ENCODE results near the gene PDCD2L.

Gene PDCD2L

DNA sequence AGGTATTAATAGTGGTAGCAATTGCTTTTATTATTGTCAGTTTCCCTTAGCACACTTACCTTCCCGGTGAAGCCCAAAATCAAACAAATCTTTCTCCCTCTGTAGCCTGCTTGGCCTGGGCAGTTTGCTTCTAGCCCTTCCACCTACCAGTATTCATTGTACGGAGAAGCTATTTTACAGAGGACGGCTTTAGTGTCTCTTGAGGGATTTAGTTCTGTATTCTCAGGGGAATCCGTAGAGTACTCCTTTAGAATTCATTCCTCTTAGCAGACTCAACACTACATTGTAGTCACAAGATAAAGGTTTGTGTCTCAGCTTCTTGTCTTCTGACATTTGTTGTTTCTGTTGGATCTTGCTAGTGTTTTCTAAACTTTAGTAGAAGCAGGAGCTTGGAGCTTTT, 53.2 kb downstream of the PDCD2L start:
- no peak overlapping the region for H2BK15ac ChIP-seq (ENCODE audit: low read depth, poor library complexity, severe bottlenecking)
- no peak overlapping the region for H3K4me3 ChIP-seq (ENCODE audit: insufficient read depth in 1 of 2, low read depth in 1 of 2, low read length in 2 of 2)
- no peak overlapping the region for H2BK5ac ChIP-seq (ENCODE audit: low read depth, low read length, poor library complexity, severe bottlenecking)
- H2BK12ac ChIP-seq (ENCODE audit: low read length in 2 of 2): no peak overlapping the region
- no peak overlapping the region for H3K14ac ChIP-seq (ENCODE audit: low read length in 2 of 2)
- H2BK120ac ChIP-seq (ENCODE audit: low read depth, low read length): no peak overlapping the region
- H3K9ac ChIP-seq (ENCODE audit: low read length): peak overlapping the region; percentile 11
- H3K79me1 ChIP-seq (replicated peaks; ENCODE audit: low read length, poor library complexity, severe bottlenecking): peaks cover 40% of the 10 kb centered on the region
- H3K4me1 ChIP-seq (ENCODE audit: control insufficient read depth, insufficient read depth, low read depth, low read length): no peaks in the 10 kb centered on the region
- no peak overlapping the region for H3K23ac ChIP-seq (ENCODE audit: low read length in 2 of 2)
- no peak overlapping the region for H2AFZ ChIP-seq (ENCODE audit: low read depth, low read length)
- H3K36me3 ChIP-seq (ENCODE audit: control insufficient read depth in 1 of 2, insufficient read depth in 2 of 2, low read depth in 1 of 2, low read length in 2 of 2): peaks cover 41 to 89% of the 10 kb centered on the region in 2 experiments
- no peak overlapping the region for H3K27ac ChIP-seq (ENCODE audit: low read length, poor library complexity, severe bottlenecking)
- H2AK5ac ChIP-seq (ENCODE audit: low read length, severe bottlenecking): no peak overlapping the region
- H3K4me2 ChIP-seq (ENCODE audit: low read length, poor library complexity, severe bottlenecking): no peak overlapping the region
- H4K8ac ChIP-seq (ENCODE audit: low read length): no peak overlapping the region
- WGBS: no CpG with 5 or more reads among the region's 4 CpGs
- no peaks in the 10 kb centered on the region for H3K27me3 ChIP-seq (ENCODE audit: control insufficient read depth in 1 of 2, insufficient read depth in 1 of 2, low read length in 2 of 2)
- no peak overlapping the region for H3K18ac ChIP-seq (ENCODE audit: low read depth in 1 of 2, low read length in 2 of 2)
- no peak overlapping the region for H4K91ac ChIP-seq (ENCODE audit: low read length)
- no peak overlapping the region for H3K4ac ChIP-seq (ENCODE audit: low read depth in 1 of 2, low read length in 2 of 2)
- no peaks in the 10 kb centered on the region for H3K9me3 ChIP-seq (ENCODE audit: control insufficient read depth, low read length)
- no peak for DNase-seq

DNA sequence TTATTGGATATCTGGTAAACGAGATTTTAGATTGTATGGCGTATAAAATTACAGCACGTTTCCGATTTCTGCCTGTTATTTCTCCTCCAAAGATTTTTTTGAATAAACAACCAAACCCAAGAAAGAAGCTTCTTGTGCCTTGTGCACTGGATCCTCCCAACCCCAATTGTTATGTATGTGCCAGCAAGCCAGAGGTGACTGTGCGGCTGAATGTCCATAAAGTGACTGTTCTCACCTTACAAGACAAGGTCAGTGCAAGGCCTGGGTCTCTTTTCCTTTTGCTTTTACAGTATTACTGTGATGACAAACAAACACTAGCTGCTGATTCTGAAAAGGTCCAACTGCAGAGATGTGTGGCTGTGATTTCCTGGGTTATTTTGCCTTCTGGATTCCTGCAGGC, 54.5 kb downstream of the PDCD2L start:
- no peak for DNase-seq
- H2AFZ ChIP-seq (ENCODE audit: low read depth, low read length): no peak overlapping the region
- no peak overlapping the region for H4K8ac ChIP-seq (ENCODE audit: low read length)
- no peak overlapping the region for H3K27ac ChIP-seq (ENCODE audit: low read length, poor library complexity, severe bottlenecking)
- H3K14ac ChIP-seq (ENCODE audit: low read length in 2 of 2): no peak overlapping the region
- no peaks in the 10 kb centered on the region for H3K9me3 ChIP-seq (ENCODE audit: control insufficient read depth, low read length)
- H3K4me2 ChIP-seq (ENCODE audit: low read length, poor library complexity, severe bottlenecking): no peak overlapping the region
- no peak overlapping the region for H2AK5ac ChIP-seq (ENCODE audit: low read length, severe bottlenecking)
- no peak overlapping the region for H3K9ac ChIP-seq (ENCODE audit: low read length)
- no peak overlapping the region for H2BK15ac ChIP-seq (ENCODE audit: low read depth, poor library complexity, severe bottlenecking)
- H3K36me3 ChIP-seq (ENCODE audit: control insufficient read depth in 1 of 2, insufficient read depth in 2 of 2, low read depth in 1 of 2, low read length in 2 of 2): peaks cover 47 to 88% of the 10 kb centered on the region in 2 experiments
- H3K4me1 ChIP-seq (ENCODE audit: control insufficient read depth, insufficient read depth, low read depth, low read length): no peaks in the 10 kb centered on the region
- no peak overlapping the region for H3K4me3 ChIP-seq (ENCODE audit: insufficient read depth in 1 of 2, low read depth in 1 of 2, low read length in 2 of 2)
- H3K4ac ChIP-seq (ENCODE audit: low read depth in 1 of 2, low read length in 2 of 2): no peak overlapping the region
- H2BK120ac ChIP-seq (ENCODE audit: low read depth, low read length): no peak overlapping the region
- no peak overlapping the region for H3K18ac ChIP-seq (ENCODE audit: low read depth in 1 of 2, low read length in 2 of 2)
- no peak overlapping the region for H2BK5ac ChIP-seq (ENCODE audit: low read depth, low read length, poor library complexity, severe bottlenecking)
- no peak overlapping the region for H4K91ac ChIP-seq (ENCODE audit: low read length)
- no peak overlapping the region for H3K23ac ChIP-seq (ENCODE audit: low read length in 2 of 2)
- 100% methylated on average over 5 of the region's 5 CpGs for WGBS
- H3K79me1 ChIP-seq (replicated peaks; ENCODE audit: low read length, poor library complexity, severe bottlenecking): peaks cover 42% of the 10 kb centered on the region
- no peaks in the 10 kb centered on the region for H3K27me3 ChIP-seq (ENCODE audit: control insufficient read depth in 1 of 2, insufficient read depth in 1 of 2, low read length in 2 of 2)
- no peak overlapping the region for H2BK12ac ChIP-seq (ENCODE audit: low read length in 2 of 2)

DNA sequence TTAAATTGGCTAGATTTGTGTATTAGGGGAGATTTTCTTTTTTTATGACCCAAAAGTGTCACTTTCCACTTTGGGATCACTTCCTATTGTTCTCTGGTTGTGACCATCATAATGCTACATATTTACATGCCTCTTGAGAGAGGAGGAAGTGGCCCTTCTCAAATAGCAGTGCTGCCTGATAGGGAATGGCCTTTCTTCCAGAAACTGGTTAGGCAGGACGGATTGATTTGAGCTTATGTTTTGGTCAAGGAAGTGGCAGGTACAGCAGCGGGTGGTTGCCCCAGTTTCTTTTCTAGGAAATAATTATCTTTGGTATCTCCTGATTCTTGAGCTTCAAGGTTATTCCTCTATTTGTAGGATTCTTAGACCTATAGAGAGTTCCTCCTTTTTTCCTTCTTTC, 55.4 kb downstream of the PDCD2L start:
- Histone ChIP-seq H2BK15ac (ENCODE audit: low read depth, poor library complexity, severe bottlenecking) (no peak overlapping the region), H3K4me1 (ENCODE audit: control insufficient read depth, insufficient read depth, low read depth, low read length) (no peaks in the 10 kb centered on the region), H4K91ac (ENCODE audit: low read length) (no peak overlapping the region), H3K27ac (ENCODE audit: low read length, poor library complexity, severe bottlenecking) (no peak overlapping the region), H3K23ac (ENCODE audit: low read length in 2 of 2) (no peak overlapping the region), H3K14ac (ENCODE audit: low read length in 2 of 2) (no peak overlapping the region), H3K36me3 (ENCODE audit: control insufficient read depth in 1 of 2, insufficient read depth in 2 of 2, low read depth in 1 of 2, low read length in 2 of 2) (peaks cover 47 to 88% of the 10 kb centered on the region in 2 experiments), H3K27me3 (ENCODE audit: control insufficient read depth in 1 of 2, insufficient read depth in 1 of 2, low read length in 2 of 2) (no peaks in the 10 kb centered on the region), H2AFZ (ENCODE audit: low read depth, low read length) (no peak overlapping the region), H2AK5ac (ENCODE audit: low read length, severe bottlenecking) (no peak overlapping the region), H4K8ac (ENCODE audit: low read length) (no peak overlapping the region), H3K4ac (ENCODE audit: low read depth in 1 of 2, low read length in 2 of 2) (no peak overlapping the region), H2BK5ac (ENCODE audit: low read depth, low read length, poor library complexity, severe bottlenecking) (no peak overlapping the region), H3K9me3 (ENCODE audit: control insufficient read depth, low read length) (no peaks in the 10 kb centered on the region), H3K18ac (ENCODE audit: low read depth in 1 of 2, low read length in 2 of 2) (no peak overlapping the region), H3K79me1 (replicated peaks; ENCODE audit: low read length, poor library complexity, severe bottlenecking) (peaks cover 40% of the 10 kb centered on the region), H3K4me3 (ENCODE audit: insufficient read depth in 1 of 2, low read depth in 1 of 2, low read length in 2 of 2) (no peak overlapping the region), H3K9ac (ENCODE audit: low read length) (no peak overlapping the region), H3K4me2 (ENCODE audit: low read length, poor library complexity, severe bottlenecking) (no peak overlapping the region), H2BK12ac (ENCODE audit: low read length in 2 of 2) (no peak overlapping the region), H2BK120ac (ENCODE audit: low read depth, low read length) (no peak overlapping the region)
- no peak for DNase-seq
- 100% methylated on average over 1 of the region's 2 CpGs for WGBS

DNA sequence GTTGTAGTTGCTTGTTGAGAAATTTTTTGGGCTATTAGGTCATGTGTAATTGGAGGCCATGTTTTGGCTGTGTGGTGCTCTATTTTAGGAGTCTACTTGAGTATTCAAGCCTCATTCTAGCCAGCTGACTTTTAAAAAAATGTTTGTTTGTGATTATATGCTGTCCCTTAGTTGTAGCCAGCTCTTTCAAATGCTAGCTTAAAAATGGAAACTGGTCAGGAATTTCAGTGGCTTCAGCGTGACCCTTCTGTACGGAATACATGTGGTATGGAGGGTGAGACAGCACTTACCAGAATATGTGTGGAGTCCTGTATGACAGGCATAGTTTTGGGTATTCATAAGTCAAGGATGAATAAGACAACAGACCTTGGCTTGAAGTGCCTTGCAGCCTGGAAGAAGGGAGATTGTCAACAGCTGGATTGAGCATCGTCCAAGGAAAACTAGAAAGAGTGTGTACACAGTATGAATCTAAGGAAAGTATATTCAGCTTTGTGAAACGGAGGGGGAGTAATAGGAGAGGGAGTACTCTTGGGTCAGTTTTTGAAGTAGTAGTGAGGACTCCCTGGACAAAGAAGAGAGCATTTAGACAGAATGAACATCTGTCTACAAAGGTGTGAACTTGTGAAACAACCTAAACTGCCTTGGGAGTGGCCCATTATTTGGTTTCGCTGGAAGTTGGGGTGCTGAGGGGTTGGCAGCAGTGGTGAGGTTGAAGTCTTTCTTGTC, 57.3 kb downstream of the PDCD2L start:
- H3K4me2 ChIP-seq (ENCODE audit: low read length, poor library complexity, severe bottlenecking): no peak overlapping the region
- no peak overlapping the region for H2BK5ac ChIP-seq (ENCODE audit: low read depth, low read length, poor library complexity, severe bottlenecking)
- H3K36me3 ChIP-seq (ENCODE audit: control insufficient read depth in 1 of 2, insufficient read depth in 2 of 2, low read depth in 1 of 2, low read length in 2 of 2): peaks cover 50 to 92% of the 10 kb centered on the region in 2 experiments
- no peak overlapping the region for H3K27ac ChIP-seq (ENCODE audit: low read length, poor library complexity, severe bottlenecking)
- H3K4ac ChIP-seq (ENCODE audit: low read depth in 1 of 2, low read length in 2 of 2): no peak overlapping the region
- H3K18ac ChIP-seq (ENCODE audit: low read depth in 1 of 2, low read length in 2 of 2): no peak overlapping the region
- peaks cover 45% of the 10 kb centered on the region for H3K79me1 ChIP-seq (replicated peaks; ENCODE audit: low read length, poor library complexity, severe bottlenecking)
- no peaks in the 10 kb centered on the region for H3K9me3 ChIP-seq (ENCODE audit: control insufficient read depth, low read length)
- H2AK5ac ChIP-seq (ENCODE audit: low read length, severe bottlenecking): no peak overlapping the region
- H2AFZ ChIP-seq (ENCODE audit: low read depth, low read length): no peak overlapping the region
- 97% methylated on average over 5 of the region's 5 CpGs for WGBS
- H3K27me3 ChIP-seq (ENCODE audit: control insufficient read depth in 1 of 2, insufficient read depth in 1 of 2, low read length in 2 of 2): no peaks in the 10 kb centered on the region
- no peak overlapping the region for H3K9ac ChIP-seq (ENCODE audit: low read length)
- no peak overlapping the region for H2BK120ac ChIP-seq (ENCODE audit: low read depth, low read length)
- H3K4me1 ChIP-seq (ENCODE audit: control insufficient read depth, insufficient read depth, low read depth, low read length): no peaks in the 10 kb centered on the region
- no peak overlapping the region for H2BK15ac ChIP-seq (ENCODE audit: low read depth, poor library complexity, severe bottlenecking)
- no peak overlapping the region for H3K14ac ChIP-seq (ENCODE audit: low read length in 2 of 2)
- no peak overlapping the region for H3K4me3 ChIP-seq (ENCODE audit: insufficient read depth in 1 of 2, low read depth in 1 of 2, low read length in 2 of 2)
- no peak overlapping the region for H2BK12ac ChIP-seq (ENCODE audit: low read length in 2 of 2)
- no peak for DNase-seq
- H4K91ac ChIP-seq (ENCODE audit: low read length): no peak overlapping the region
- no peak overlapping the region for H4K8ac ChIP-seq (ENCODE audit: low read length)
- no peak overlapping the region for H3K23ac ChIP-seq (ENCODE audit: low read length in 2 of 2)
